HepG2 (cell line): Measurements from ENCODE around the gene CASKIN2. TPM values are rescaled to one million over a fixed set of nuclear protein-coding genes. Genes with fewer than 3 reads are reported as not detected.
A peak's percentile ranks its signal among the peaks of the same experiment; 100 is the strongest.

Experiments used
- ARID2 ChIP-seq: sonication (generic); formaldehyde crosslinking; IDR thresholded peaks from 2 replicates; pipeline ENCODE4 v1.8.1; 2022; ENCODE audit warnings: mild to moderate bottlenecking, missing genetic modification reagents, borderline replicate concordance
- CBX2 ChIP-seq, 2 experiments: fragments of 200-600 bp in 1 of 2; sonication (generic); formaldehyde crosslinking in 1 of 2; IDR thresholded peaks; 2 replicates each; pipeline versions ENCODE4 v1.7.0 to v1.8.1; 2018 to 2022; ENCODE audit warnings: low read depth in 2 of 2, low read length in 1 of 2, mild to moderate bottlenecking in 1 of 2, missing genetic modification reagents in 1 of 2
- HMGA1 ChIP-seq: sonication (generic); formaldehyde crosslinking; conservative IDR thresholded peaks from 2 replicates; pipeline ENCODE4 v1.4.0; 2020; ENCODE audit warnings: missing genetic modification reagents
- HNRNPL ChIP-seq: fragments of 200-400 bp; formaldehyde crosslinking; IDR thresholded peaks from 2 replicates; pipeline ENCODE4 v1.6.1; 2017; ENCODE audit warnings: mild to moderate bottlenecking, low read depth, low read length
- MIXL1 ChIP-seq: IDR thresholded peaks from 2 replicates; pipeline ENCODE4 v1.6.1; 2016
- NFYB ChIP-seq: sonication (generic); formaldehyde crosslinking; IDR thresholded peaks from 2 replicates; pipeline ENCODE4 v1.4.0; 2020; ENCODE audit warnings: missing genetic modification reagents
- PITX1 ChIP-seq: sonication (generic); formaldehyde crosslinking; IDR thresholded peaks from 2 replicates; pipeline ENCODE4 v1.5.1; 2020; ENCODE audit warnings: mild to moderate bottlenecking, missing genetic modification reagents
- ZBTB38 ChIP-seq: sonication (generic); formaldehyde crosslinking; IDR thresholded peaks from 2 replicates; pipeline ENCODE4 v1.5.1; 2020; ENCODE audit warnings: mild to moderate bottlenecking, missing genetic modification reagents
- ZBTB46 ChIP-seq: sonication (generic); formaldehyde crosslinking; IDR thresholded peaks from 2 replicates; pipeline ENCODE4 v1.4.0; 2020; ENCODE audit warnings: mild to moderate bottlenecking, missing genetic modification reagents, borderline replicate concordance
- ZNF775 ChIP-seq: sonication (generic); formaldehyde crosslinking; IDR thresholded peaks from 2 replicates; pipeline ENCODE4 v1.4.0; 2020; ENCODE audit warnings: missing genetic modification reagents, mild to moderate bottlenecking, moderate library complexity, borderline replicate concordance
- ZNF776 ChIP-seq: sonication (generic); formaldehyde crosslinking; IDR thresholded peaks from 2 replicates; pipeline ENCODE4 v1.4.0; 2020; ENCODE audit warnings: mild to moderate bottlenecking, missing genetic modification reagents
- polyA plus RNA-seq, 8 experiments: library from polyadenylated mRNA; depleted of rRNA in 3 of 8; stranded (reverse) in 7 of 8; unstranded in 1 of 8; fragments of >200 nt; fragmentation: Illumina TruSeq in 4 of 8; extraction: Trizol in 4 of 8; gene quantifications; 2 replicates each; pipeline versions ENCODE4 v1.2.1 to v1.2.3, GENCODE V29; 2011 to 2016; ENCODE audit warnings: low read depth in 4 of 8, missing spikeins in 1 of 8, mixed read lengths in 1 of 8; ENCODE audit not compliant: insufficient read depth in 1 of 8
- total RNA-seq, 5 experiments: library from RNA; depleted of rRNA; stranded (reverse); fragments of >200 nt; fragmentation: Illumina TruSeq; extraction: Trizol; gene quantifications; 2 replicates each; pipeline ENCODE4 v1.2.3, GENCODE V29; 2016; ENCODE audit warnings: low read depth in 1 of 5
- TF ChIP-seq, protein P1 (sequence below): sonication (generic); formaldehyde crosslinking; IDR thresholded peaks from 2 replicates; pipeline ENCODE4 v1.4.0; 2020; ENCODE audit warnings: mild to moderate bottlenecking, missing genetic modification reagents
- TF ChIP-seq, protein P2 (sequence below): sonication (generic); formaldehyde crosslinking; IDR thresholded peaks from 2 replicates; pipeline ENCODE4 v1.4.0; 2020; ENCODE audit warnings: mild to moderate bottlenecking, missing genetic modification reagents
- TF ChIP-seq, protein P3 (sequence below): sonication (generic); formaldehyde crosslinking; IDR thresholded peaks from 2 replicates; pipeline ENCODE4 v1.4.0; 2020; ENCODE audit warnings: missing genetic modification reagents
- TF ChIP-seq, protein P4 (sequence below): sonication (generic); formaldehyde crosslinking; IDR thresholded peaks from 2 replicates; pipeline ENCODE4 v1.4.0; 2020; ENCODE audit warnings: mild to moderate bottlenecking, missing genetic modification reagents

CASKIN2 gene
- total and polyA plus RNA-seq, 2 of the 13 experiments (the other 11 are each of a cell fraction or from before 2014, with no cell fraction given): 5.2 to 7.8 TPM

DNA sequence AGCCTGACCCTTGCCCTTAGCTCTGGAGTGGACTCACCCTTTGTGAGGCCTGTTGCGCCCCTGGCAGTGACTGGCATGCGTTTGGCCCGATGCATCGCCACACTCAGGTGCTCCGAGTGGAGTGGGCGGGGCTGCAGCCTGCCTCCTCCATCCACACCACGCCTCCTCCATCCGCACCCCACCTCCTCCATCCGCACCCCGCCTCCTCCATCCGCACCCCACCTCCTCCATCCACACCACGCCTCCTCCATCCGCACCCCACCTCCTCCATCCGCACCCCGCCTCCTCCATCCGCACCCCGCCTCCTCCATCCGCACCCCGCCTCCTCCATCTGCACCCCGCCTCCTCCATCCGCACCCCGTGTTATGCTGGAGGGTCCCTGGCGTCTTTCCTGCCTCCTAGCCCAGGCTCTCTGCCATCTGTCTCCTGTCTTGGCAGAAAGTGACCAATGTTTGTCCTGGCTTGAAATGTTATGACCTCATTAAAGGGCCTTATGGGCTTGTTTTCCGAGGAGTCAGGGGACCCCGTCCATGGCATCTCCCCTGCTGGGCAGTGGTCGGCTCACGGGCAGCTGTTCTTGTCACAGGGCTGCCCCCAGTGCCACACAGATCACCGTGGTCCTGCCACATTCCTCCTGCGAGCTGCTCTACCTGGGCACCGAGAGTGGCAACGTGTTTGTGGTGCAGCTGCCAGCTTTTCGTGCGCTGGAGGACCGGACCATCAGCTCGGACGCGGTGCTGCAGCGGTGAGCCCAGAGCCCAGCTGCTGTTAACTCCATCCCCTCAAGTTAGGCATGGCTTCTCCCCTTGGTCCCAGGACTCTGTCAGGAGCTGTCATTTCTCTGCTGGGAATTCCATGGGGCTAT lies 43.6 kb upstream of the CASKIN2 start (continued):
- TF ChIP-seq MIXL1 (CRISPR knock-in tag) (no peak), ZBTB46 (no peak), CBX2 (IDR thresholded peaks at IDR 0.05; ENCODE audit: low read depth, low read length) (no peak), CBX2 (CRISPR knock-in tag; IDR thresholded peaks at IDR 0.05; ENCODE audit: low read depth) (no peak), ZNF776 (CRISPR knock-in tag) (0 out of 2 replicates have a peak, but pooled peaks have one; percentile 49), ZBTB38 (CRISPR knock-in tag) (peak; percentile 54; the same call in 1 of the 2 replicates), NFYB (CRISPR knock-in tag) (no peak), HNRNPL (peak; percentile 23; the same call in 1 of the 2 replicates), ZNF775 (CRISPR knock-in tag) (no peak), ARID2 (CRISPR knock-in tag) (no peak), PITX1 (CRISPR knock-in tag) (no peak), HMGA1 (no peak)
- TF ChIP-seq, protein P1, sequence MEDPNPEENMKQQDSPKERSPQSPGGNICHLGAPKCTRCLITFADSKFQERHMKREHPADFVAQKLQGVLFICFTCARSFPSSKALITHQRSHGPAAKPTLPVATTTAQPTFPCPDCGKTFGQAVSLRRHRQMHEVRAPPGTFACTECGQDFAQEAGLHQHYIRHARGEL: 0 out of 2 replicates have a peak, but pooled peaks have one; percentile 71
- TF ChIP-seq, protein P2, sequence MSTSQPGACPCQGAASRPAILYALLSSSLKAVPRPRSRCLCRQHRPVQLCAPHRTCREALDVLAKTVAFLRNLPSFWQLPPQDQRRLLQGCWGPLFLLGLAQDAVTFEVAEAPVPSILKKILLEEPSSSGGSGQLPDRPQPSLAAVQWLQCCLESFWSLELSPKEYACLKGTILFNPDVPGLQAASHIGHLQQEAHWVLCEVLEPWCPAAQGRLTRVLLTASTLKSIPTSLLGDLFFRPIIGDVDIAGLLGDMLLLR (CRISPR knock-in tag): peak; percentile 42; the same call in 1 of the 2 replicates
- TF ChIP-seq, protein P3, sequence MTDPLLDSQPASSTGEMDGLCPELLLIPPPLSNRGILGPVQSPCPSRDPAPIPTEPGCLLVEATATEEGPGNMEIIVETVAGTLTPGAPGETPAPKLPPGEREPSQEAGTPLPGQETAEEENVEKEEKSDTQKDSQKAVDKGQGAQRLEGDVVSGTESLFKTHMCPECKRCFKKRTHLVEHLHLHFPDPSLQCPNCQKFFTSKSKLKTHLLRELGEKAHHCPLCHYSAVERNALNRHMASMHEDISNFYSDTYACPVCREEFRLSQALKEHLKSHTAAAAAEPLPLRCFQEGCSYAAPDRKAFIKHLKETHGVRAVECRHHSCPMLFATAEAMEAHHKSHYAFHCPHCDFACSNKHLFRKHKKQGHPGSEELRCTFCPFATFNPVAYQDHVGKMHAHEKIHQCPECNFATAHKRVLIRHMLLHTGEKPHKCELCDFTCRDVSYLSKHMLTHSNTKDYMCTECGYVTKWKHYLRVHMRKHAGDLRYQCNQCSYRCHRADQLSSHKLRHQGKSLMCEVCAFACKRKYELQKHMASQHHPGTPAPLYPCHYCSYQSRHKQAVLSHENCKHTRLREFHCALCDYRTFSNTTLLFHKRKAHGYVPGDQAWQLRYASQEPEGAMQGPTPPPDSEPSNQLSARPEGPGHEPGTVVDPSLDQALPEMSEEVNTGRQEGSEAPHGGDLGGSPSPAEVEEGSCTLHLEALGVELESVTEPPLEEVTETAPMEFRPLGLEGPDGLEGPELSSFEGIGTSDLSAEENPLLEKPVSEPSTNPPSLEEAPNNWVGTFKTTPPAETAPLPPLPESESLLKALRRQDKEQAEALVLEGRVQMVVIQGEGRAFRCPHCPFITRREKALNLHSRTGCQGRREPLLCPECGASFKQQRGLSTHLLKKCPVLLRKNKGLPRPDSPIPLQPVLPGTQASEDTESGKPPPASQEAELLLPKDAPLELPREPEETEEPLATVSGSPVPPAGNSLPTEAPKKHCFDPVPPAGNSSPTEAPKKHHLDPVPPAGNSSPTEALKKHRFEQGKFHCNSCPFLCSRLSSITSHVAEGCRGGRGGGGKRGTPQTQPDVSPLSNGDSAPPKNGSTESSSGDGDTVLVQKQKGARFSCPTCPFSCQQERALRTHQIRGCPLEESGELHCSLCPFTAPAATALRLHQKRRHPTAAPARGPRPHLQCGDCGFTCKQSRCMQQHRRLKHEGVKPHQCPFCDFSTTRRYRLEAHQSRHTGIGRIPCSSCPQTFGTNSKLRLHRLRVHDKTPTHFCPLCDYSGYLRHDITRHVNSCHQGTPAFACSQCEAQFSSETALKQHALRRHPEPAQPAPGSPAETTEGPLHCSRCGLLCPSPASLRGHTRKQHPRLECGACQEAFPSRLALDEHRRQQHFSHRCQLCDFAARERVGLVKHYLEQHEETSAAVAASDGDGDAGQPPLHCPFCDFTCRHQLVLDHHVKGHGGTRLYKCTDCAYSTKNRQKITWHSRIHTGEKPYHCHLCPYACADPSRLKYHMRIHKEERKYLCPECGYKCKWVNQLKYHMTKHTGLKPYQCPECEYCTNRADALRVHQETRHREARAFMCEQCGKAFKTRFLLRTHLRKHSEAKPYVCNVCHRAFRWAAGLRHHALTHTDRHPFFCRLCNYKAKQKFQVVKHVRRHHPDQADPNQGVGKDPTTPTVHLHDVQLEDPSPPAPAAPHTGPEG: no peak
- TF ChIP-seq, protein P4, sequence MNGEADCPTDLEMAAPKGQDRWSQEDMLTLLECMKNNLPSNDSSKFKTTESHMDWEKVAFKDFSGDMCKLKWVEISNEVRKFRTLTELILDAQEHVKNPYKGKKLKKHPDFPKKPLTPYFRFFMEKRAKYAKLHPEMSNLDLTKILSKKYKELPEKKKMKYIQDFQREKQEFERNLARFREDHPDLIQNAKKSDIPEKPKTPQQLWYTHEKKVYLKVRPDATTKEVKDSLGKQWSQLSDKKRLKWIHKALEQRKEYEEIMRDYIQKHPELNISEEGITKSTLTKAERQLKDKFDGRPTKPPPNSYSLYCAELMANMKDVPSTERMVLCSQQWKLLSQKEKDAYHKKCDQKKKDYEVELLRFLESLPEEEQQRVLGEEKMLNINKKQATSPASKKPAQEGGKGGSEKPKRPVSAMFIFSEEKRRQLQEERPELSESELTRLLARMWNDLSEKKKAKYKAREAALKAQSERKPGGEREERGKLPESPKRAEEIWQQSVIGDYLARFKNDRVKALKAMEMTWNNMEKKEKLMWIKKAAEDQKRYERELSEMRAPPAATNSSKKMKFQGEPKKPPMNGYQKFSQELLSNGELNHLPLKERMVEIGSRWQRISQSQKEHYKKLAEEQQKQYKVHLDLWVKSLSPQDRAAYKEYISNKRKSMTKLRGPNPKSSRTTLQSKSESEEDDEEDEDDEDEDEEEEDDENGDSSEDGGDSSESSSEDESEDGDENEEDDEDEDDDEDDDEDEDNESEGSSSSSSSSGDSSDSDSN (CRISPR knock-in tag): no peak
- TF ChIP-seq, all 625 proteins: peak for 7
